Measurements from ENCODE around the gene OR10H1. TPM values are rescaled to one million over a fixed set of nuclear protein-coding genes. Genes with fewer than 3 reads are reported as not detected.
"Not testable (repeated sequence)": the region's sequence is repeated elsewhere in the genome, so short reads cannot be mapped to it uniquely, and the experiment has no call there.

Gene OR10H1
- total and polyA plus RNA-seq, 4 donors: under 0.01 TPM; not detected in 3

- TF ChIP-seq HNF4G (IDR thresholded peaks at IDR 0.05) (no peak), REST (IDR thresholded peaks at IDR 0.05) (no peak), MAX (IDR thresholded peaks at IDR 0.05) (no peak), SP1 (IDR thresholded peaks at IDR 0.05) (no peak), RAD21 (IDR thresholded peaks at IDR 0.05) (no peak)
- TF ChIP-seq, protein P1, sequence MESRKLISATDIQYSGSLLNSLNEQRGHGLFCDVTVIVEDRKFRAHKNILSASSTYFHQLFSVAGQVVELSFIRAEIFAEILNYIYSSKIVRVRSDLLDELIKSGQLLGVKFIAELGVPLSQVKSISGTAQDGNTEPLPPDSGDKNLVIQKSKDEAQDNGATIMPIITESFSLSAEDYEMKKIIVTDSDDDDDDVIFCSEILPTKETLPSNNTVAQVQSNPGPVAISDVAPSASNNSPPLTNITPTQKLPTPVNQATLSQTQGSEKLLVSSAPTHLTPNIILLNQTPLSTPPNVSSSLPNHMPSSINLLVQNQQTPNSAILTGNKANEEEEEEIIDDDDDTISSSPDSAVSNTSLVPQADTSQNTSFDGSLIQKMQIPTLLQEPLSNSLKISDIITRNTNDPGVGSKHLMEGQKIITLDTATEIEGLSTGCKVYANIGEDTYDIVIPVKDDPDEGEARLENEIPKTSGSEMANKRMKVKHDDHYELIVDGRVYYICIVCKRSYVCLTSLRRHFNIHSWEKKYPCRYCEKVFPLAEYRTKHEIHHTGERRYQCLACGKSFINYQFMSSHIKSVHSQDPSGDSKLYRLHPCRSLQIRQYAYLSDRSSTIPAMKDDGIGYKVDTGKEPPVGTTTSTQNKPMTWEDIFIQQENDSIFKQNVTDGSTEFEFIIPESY (IDR thresholded peaks at IDR 0.05): no peak
- Histone ChIP-seq H3K4me3 (ENCODE audit: low read depth in 1 of 3, low read length in 3 of 3) (no peak overlapping the region), H3K4me1 (ENCODE audit: control insufficient read depth in 4 of 4, insufficient read depth in 4 of 4, low read length in 3 of 4) (no peaks in the 10 kb centered on the region), H3K36me3 (ENCODE audit: control insufficient read depth in 4 of 4, insufficient read depth in 3 of 4, low read depth in 1 of 4, low read length in 3 of 4) (no peaks in the 10 kb centered on the region), H3K9me3 (ENCODE audit: control insufficient read depth in 4 of 4, low read length in 3 of 4) (no peaks in the 10 kb centered on the region), H3K27ac (ENCODE audit: low read depth in 1 of 2, low read length in 2 of 2) (no peak overlapping the region), H3K27me3 (ENCODE audit: control insufficient read depth in 4 of 4, insufficient read depth in 4 of 4, low read length in 3 of 4) (no peaks in the 10 kb centered on the region), H3K9ac (ENCODE audit: low read depth in 1 of 2, low read length in 2 of 2) (no peak overlapping the region)
- 89% methylated on average over 10 of the region's 10 CpGs for WGBS
- no peak for DNase-seq (ENCODE audit: low spot score)
Observed at GRCh38 chr19:15829306-15829698, 13.8 kb upstream of the OR10H1 start.

DNA sequence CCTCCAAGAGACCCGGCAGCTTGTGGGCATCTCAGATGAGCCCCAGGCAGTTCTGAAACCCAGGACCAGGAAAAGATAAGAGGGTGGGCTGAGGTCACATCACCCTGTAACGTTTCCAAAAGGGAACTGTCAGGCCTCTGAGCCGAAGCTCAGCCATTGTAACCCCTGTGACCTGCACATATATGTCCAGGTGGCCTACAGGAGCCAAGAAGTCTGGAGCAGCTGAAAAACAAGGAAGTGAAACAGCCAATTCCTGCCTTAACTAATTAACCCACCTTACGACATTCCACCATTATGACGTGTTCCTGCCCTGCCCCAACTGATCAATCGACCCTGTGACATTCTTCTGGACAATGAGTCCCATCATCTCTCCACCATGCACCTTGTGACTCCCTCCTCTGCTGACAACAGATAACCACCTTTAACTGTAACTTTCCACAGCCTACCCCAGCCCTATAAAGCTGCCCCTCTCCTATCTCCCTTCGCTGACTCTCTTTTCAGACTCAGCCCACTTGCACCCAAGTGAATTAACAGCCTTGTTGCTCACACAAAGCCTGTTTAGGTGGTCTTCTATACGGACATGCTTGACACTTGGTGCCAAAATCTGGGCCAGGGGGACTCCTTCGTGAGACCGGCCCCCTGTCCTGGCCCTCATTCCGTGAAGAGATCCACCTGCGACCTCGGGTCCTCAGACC is 13.3 kb upstream of the OR10H1 start:
- not testable (repeated sequence) for H3K27me3 ChIP-seq (ENCODE audit: control insufficient read depth in 4 of 4, insufficient read depth in 4 of 4, low read length in 3 of 4); H3K9ac ChIP-seq (ENCODE audit: low read depth in 1 of 2, low read length in 2 of 2); H3K36me3 ChIP-seq (ENCODE audit: control insufficient read depth in 4 of 4, insufficient read depth in 3 of 4, low read depth in 1 of 4, low read length in 3 of 4); H3K27ac ChIP-seq (ENCODE audit: low read depth in 1 of 2, low read length in 2 of 2); H3K4me3 ChIP-seq (ENCODE audit: low read depth in 1 of 3, low read length in 3 of 3); H3K4me1 ChIP-seq (ENCODE audit: control insufficient read depth in 4 of 4, insufficient read depth in 4 of 4, low read length in 3 of 4); DNase-seq (ENCODE audit: low spot score); H3K9me3 ChIP-seq (ENCODE audit: control insufficient read depth in 4 of 4, low read length in 3 of 4)
- WGBS: 67% methylated on average over 13 of the region's 13 CpGs

DNA sequence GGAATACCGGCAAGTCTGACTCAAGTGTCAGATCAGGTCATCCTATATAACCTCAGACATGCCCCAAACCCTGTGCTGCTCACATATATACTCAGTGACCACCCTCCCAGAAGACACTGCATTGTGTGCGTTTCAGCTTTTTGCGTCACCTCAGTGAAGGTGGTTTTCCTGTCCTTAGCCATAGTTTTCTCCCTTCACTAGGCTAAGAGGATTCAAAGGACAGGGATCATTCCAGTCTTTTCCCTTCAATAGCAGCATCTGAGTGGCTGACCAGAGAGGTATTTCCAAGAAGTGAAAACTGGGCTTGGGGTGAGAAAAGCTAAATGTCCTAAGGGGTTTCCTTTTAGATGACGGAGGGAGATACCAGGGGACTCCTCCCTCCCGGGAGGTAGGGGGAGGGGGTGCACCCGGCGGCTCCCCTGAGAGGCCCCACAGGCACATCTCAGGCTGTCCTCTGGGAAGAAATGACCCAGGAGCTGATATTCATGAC is 12.7 kb upstream of the OR10H1 start:
- H3K27me3 ChIP-seq (ENCODE audit: control insufficient read depth in 4 of 4, insufficient read depth in 4 of 4, low read length in 3 of 4): no peaks in the 10 kb centered on the region
- DNase-seq (ENCODE audit: low spot score): no peak
- no peaks in the 10 kb centered on the region for H3K36me3 ChIP-seq (ENCODE audit: control insufficient read depth in 4 of 4, insufficient read depth in 3 of 4, low read depth in 1 of 4, low read length in 3 of 4)
- no peak overlapping the region for H3K4me3 ChIP-seq (ENCODE audit: low read depth in 1 of 3, low read length in 3 of 3)
- H3K27ac ChIP-seq (ENCODE audit: low read depth in 1 of 2, low read length in 2 of 2): no peak overlapping the region
- H3K4me1 ChIP-seq (ENCODE audit: control insufficient read depth in 4 of 4, insufficient read depth in 4 of 4, low read length in 3 of 4): no peaks in the 10 kb centered on the region
- TF ChIP-seq FOXA2 (IDR thresholded peaks at IDR 0.05): no peak
- TF ChIP-seq HNF4G (IDR thresholded peaks at IDR 0.05): no peak
- no peak for TF ChIP-seq MAX (IDR thresholded peaks at IDR 0.05)
- no peak for TF ChIP-seq RXRA (IDR thresholded peaks at IDR 0.05)
- TF ChIP-seq YY1 (IDR thresholded peaks at IDR 0.05): no peak
- TF ChIP-seq TAF1 (conservative IDR thresholded peaks at IDR 0.05): no peak
- TF ChIP-seq, protein P2, sequence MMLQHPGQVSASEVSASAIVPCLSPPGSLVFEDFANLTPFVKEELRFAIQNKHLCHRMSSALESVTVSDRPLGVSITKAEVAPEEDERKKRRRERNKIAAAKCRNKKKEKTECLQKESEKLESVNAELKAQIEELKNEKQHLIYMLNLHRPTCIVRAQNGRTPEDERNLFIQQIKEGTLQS (IDR thresholded peaks at IDR 0.05): no peak
- TF ChIP-seq JUND (IDR thresholded peaks at IDR 0.05): no peak
- TF ChIP-seq CTCF (IDR thresholded peaks at IDR 0.05; ENCODE audit: low read depth, low read length, missing input control): no peak
- TF ChIP-seq RAD21 (IDR thresholded peaks at IDR 0.05): no peak
- 66% methylated on average over 7 of the region's 7 CpGs for WGBS
- no peak overlapping the region for H3K9ac ChIP-seq (ENCODE audit: low read depth in 1 of 2, low read length in 2 of 2)
- no peaks in the 10 kb centered on the region for H3K9me3 ChIP-seq (ENCODE audit: control insufficient read depth in 4 of 4, low read length in 3 of 4)

All from liver (tissue), 9 donors.